ENCODE results near the gene GAMT.

The GAMT gene

GRCh38 chr19:1362387-1363257 lies 38.7 kb downstream of the GAMT start:
- no peak for DNase-seq

- peak; percentile 39 for DNase-seq
Measured at GRCh38 chr19:1361601-1362386, 39.5 kb downstream of the GAMT start.

GRCh38 chr19:1360818-1361461 lies 40.4 kb downstream of the GAMT start:
- peak; percentile 44 for DNase-seq

- no peak for DNase-seq
Measured at GRCh38 chr19:1360126-1360817, 41.1 kb downstream of the GAMT start.

GRCh38 chr19:1357531-1358109 lies 43.7 kb downstream of the GAMT start:
- DNase-seq, result no peak

GRCh38 chr19:1356508-1356865 lies 44.9 kb downstream of the GAMT start:
- no peak for DNase-seq

- DNase-seq, result no peak
Measured at GRCh38 chr19:1355568-1356507, 45.5 kb downstream of the GAMT start.

GRCh38 chr19:1354970-1355567 lies 46.3 kb downstream of the GAMT start:
- DNase-seq, result no peak

GRCh38 chr19:1353144-1353543 lies 48.2 kb downstream of the GAMT start:
- DNase-seq, result no peak

- no peak for DNase-seq
Measured at GRCh38 chr19:1351381-1351851, 49.9 kb downstream of the GAMT start.

GRCh38 chr19:1350867-1351266 lies 50.5 kb downstream of the GAMT start:
- DNase-seq, result no peak

- no peak for DNase-seq
Measured at GRCh38 chr19:1349211-1349610, 52.1 kb downstream of the GAMT start.
